ENCODE measurements around the gene MISP.

The MISP gene

DNA sequence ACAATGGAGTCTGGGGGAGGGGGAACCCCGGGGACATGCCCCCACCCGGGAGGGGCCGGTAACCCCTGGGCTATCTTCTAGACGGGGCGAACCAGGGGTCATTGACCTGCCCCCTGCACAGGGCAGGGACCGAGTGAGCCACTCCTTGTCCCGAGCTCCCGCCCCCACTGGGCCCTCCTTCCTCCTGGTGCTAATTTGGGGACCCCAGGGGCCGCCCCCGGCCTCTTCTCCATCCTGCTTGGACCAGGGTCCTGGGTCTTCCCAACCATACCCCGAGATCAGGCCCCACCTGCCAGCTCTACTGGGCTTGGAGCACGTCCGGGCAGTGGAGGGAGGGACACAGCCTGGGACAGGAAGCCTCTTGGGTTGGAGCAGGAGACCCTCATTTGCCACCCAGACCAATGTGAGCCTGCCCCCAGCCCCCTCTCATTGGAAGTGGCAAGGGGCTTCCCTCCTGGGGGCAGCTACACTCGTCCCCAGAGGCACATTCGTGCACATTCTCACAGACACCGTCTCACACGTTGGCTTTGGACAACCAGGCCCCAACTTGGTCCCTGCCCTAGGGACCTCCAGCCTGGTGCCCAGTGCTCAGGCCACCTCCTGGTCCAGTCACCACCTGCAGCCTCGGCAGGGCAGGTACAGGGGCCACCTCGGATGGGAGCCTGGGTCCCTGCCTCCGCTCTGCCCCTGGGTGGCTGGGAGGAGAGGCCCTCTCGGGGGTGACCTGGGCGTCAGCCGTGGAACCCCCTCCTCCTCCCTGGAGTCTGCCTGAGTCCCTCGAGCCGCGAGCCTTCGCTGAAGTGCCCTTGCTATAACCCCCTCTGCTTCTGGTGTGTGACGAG, 3.3 kb upstream of the MISP start:
- no peak for DNase-seq

DNA sequence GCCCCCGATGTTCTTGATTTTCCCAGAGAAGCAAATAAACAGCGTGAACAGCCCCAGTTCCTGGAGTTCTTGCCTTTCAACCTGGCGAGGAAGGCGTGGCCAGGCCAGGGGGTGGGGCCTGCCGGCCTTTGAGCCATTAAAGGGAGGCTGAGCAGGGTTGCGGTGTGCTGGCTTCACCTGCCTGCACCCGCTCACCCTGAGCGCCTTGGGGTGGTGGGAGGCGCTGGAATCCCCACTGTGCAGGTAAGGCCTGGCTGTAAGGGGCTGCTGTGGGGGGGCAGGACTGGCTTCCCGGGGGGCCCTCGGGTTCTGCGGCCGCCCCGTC, 2.7 kb upstream of the MISP start:
- DNase-seq, result no peak

DNA sequence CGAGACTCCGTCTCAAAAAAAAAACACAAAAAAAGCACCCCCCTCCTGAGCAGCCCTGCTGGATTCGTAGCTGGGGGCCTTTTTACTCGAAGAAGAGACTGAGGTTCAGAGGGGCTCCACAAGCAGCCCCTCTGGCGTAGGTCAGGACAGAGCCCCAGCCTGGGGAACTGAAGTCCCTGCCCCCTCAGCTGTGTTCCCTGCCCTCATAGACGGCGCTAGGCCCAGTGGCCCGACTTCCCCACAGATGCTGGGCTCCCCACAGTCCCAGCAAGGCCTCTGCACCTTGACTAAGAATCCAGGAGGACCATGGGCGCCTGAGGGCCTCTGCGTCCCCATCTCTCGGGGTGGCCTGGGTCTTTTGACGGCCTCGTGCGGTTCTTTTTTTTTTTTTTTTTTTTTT, 1.1 kb upstream of the MISP start:
- no peak for DNase-seq

DNA sequence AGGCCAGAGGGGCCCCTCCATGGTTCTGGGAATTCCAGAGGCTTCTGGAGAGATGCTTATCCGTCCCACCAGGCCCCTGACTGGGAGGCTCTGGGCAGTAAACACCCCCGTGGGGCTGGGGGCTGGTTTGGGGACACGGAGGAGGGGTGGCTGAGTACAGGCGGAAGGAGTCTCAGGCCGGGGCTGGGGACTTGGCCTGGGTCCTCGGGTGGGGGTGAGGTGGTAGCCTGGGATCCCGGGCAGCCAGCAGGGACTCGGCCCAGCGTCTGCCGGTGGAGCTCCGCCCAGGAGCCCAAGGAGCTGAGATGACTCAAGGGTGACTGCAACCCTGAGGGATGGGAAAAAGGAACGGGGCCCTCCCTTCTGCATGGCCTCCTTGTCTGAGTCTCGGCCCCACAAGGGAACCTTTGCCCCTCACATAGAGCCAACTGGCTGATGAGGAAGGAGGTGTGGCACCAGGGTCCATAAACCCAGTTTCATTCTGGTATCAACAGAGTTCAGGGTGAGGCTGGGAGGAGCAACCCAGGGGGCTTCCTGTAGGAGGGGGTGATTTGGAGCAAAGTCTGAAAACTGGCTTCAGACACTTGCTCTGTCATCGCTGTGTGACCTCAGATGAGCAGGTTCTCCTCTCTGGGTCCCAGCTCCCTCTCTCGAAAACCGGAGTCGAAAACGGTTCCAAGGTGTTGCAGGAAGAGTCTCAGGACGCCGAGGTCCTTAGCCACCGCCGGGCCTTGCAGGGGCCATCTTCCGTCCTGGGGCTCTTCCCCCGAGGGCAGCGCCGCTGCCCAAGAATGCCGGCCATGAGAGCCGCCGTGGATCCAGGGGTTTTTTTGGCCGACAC, 809 bp downstream of the MISP start:
- no peak for DNase-seq

DNA sequence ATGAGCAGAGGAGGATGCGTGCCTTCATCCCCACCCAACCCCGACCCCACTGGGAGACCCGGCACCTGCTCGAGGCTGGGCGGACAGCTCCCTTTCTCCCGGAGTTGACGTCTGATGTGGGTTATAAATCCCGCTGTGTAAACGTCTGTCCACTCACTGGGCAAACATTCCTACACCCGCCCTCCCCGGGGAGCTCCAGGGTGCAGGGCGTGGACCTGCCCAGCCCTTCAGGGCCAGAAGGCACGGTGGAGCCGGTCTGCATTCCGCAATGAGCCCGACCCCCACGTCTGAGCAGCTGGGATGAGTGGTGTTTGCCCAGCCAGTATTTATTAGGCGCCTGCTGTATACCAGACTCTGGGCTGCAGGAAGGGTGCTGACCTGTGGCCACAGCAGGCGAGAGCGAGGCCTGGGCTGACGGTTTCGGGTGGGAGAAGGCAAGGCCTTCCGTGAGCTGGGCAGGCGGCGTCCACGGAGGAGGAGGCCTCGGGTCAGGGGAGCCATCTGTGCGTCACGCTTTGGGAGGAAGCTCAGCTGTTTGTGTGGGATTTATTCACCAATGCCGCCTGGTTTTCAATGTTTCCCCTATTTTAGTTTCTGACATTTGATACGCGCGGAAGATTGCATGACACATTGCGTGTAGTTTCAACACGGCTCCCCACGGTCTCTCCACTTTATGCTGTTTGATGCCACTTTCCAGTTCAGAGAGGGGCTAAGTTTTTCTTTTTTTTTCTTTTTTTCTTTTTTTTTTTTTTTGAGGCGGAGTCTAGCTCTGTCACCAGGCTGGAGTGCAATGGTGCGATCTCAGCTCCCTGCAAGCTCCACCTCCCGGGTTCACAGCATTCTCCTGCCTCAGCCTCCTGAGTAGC, 2.0 kb downstream of the MISP start:
- no peak for DNase-seq

DNA sequence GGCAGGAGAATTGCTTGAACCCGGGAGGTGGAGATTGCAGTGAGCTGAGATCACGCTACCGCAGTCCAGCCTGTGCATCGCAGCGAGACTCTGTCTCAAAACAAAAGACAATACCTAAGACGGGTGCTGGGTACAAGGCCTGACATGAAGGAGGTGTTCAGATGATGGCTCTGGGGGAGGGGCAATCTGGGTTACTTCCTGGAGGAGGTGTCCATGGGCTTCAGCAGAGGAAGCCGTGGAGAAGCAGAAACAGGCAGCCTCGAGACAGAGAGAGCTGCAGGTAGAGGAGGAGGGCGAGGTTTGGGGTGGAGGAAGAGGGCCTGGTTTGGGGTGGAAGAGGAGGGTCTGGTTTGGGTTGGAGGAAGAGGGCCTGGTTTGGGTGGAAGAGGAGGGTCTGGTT, 3.6 kb downstream of the MISP start:
- no peak for DNase-seq

DNA sequence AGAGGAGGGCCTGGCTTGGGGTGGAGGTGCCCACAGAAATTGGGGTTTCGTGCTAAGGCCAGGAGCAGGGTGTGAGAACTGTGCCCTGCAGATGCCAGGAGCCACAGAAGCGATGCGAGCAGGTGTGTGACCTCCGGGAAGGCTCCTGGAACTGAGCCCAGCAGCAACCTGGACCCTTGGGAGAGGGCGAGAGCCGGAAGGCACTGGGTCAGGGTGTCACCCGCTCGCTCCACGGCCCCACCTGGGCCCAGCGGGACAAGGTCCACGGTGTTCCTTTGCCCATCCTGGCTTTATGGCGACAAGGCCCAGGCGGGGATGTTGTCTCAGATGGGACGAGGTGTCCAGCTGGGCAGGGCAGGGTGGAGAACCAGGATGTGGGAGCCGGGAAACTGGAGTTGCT, 4.2 kb downstream of the MISP start:
- no peak for DNase-seq

DNA sequence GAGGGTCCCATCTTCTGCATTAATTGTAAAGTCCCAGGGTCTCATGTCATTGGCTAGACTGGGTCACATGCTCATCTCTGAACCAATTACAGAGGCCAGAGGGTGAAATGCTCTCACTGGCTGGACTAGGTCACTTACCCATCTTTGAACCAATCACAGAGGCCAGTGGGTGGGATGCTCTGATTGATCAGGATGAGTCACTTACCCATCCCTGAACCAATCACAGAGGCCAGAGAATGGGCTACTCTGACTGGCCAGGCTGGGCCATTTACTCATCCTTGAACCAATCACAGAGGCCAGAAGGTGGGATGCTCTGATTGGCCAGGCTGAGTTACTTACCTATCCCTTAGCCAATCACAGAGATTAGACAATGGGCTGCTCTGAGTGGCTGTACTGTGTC, 5.3 kb downstream of the MISP start:
- no peak for DNase-seq

DNA sequence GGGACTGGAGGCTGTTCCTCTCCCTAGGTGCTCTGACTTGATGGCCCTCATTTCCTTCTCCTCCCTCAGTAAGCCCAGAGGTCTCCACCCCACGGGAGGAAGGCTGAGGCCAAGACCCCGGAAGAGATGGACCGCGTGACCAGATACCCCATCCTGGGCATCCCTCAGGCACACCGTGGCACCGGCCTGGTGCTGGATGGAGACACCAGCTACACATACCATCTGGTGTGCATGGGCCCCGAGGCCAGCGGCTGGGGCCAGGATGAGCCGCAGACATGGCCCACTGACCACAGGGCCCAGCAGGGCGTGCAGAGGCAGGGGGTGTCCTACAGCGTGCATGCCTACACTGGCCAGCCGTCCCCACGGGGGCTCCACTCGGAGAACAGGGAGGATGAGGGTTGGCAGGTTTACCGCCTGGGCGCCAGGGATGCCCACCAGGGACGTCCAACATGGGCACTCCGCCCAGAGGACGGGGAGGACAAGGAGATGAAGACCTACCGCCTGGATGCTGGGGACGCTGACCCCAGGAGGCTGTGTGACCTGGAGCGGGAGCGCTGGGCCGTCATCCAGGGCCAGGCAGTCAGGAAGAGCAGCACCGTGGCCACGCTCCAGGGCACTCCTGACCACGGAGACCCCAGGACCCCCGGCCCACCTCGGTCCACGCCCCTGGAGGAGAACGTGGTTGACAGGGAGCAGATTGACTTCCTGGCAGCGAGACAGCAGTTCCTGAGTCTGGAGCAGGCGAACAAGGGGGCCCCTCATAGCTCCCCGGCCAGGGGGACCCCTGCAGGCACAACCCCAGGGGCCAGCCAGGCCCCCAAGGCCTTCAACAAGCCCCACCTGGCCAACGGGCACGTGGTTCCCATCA, 6.1 kb downstream of the MISP start:
- DNase-seq, result no peak

DNA sequence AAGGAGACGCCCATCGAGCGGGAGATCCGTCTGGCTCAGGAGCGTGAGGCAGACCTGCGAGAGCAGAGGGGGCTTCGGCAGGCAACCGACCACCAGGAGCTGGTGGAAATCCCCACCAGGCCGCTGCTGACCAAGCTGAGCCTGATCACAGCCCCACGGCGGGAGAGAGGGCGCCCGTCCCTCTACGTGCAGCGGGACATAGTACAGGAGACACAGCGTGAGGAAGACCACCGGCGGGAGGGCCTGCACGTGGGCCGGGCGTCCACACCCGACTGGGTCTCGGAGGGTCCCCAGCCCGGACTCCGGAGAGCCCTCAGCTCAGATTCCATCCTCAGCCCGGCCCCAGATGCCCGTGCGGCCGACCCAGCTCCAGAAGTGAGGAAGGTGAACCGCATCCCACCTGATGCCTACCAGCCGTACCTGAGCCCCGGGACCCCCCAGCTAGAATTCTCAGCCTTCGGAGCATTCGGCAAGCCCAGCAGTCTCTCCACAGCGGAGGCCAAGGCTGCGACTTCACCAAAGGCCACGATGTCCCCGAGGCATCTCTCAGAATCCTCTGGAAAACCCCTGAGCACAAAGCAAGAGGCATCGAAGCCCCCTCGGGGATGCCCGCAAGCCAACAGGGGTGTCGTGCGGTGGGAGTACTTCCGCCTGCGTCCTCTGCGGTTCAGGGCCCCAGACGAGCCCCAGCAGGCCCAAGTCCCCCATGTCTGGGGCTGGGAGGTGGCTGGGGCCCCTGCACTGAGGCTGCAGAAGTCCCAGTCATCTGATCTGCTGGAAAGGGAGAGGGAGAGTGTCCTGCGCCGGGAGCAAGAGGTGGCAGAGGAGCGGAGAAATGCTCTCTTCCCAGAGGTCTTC, 7.1 kb downstream of the MISP start:
- DNase-seq, result no peak

DNA sequence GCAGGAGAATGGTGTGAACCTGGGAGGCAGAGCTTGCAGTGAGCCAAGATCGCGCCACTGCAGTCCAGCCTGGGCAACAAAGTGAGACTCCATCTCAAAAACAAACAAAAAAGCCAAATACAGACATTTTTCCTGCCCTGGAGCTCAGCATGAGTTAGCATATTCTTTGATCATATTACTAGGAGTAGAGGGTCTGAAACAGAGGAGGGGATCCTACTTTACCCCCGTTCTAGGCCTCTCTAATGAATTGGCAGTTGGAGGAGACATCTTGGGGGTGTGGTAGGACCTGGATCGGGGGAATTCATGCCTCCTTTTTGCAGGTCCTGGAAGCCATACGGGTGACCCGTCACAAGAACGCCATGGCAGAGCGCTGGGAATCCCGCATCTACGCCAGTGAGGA, 12.3 kb downstream of the MISP start:
- no peak for DNase-seq

DNA sequence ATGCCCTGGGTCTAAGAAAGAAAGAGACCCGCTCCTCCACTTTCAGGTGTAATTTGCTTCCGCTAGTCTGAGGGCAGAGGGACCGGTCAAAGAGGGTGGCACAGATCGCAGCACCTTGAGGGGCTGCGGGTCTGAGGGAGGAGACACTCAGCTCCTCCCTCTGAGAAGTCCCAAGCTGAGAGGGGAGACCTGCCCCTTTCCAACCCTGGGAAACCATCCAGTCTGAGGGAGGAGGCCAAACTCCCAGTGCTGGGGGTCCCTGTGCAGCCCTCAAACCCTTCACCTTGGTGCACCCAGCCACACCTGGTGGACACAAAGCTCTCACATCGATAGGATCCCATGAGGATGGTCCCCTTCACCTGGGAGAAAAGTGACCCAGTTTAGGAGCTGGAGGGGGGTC, 13.0 kb downstream of the MISP start:
- no peak for DNase-seq

DNA sequence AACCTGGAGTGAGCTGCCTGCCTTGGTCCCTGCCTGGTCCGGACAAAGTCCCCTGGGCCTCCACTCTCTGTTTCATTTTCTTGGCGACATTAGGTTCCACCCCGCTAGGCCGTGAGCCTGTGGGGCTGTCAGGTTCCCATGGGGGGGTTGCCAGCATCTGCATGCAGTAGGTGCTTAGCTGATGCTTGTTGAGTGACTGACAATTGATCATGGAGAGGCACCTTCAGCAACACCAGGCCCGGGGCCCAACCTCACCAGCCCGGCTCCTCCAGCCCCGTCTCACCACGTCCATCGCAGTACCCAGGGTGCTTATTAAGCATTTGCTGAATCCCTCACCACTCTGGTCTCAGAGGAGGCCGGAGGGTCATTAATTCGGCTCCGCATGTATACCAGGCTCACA, 13.4 kb downstream of the MISP start:
- no peak for DNase-seq

DNA sequence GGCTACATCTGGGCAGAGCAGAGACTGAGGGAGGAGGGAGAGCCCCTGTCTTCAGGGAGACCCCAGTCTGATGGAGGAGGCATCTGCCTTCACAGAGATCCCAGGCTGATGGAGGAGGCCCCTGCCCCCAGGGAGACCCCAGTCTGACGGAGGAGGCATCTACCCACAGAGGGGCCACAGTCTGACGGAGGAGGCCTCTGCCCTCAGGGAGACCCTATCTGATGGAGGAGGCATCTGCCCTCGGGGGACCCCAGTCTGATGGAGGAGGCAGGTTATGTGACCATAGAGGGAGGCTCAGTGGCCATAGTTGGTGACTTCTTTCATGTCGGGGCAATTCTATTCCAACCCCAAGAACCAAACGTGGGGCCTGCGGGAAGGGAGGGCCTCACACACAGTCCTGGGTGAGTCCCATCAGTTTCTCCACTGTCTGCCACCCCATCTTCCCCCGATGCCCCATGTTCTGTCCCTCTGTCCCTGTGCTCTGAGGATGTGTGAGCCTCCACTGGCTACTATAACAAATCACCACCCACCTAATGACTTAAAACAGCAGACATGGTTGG, 14.3 kb downstream of the MISP start:
- peak; percentile 17 for DNase-seq

DNA sequence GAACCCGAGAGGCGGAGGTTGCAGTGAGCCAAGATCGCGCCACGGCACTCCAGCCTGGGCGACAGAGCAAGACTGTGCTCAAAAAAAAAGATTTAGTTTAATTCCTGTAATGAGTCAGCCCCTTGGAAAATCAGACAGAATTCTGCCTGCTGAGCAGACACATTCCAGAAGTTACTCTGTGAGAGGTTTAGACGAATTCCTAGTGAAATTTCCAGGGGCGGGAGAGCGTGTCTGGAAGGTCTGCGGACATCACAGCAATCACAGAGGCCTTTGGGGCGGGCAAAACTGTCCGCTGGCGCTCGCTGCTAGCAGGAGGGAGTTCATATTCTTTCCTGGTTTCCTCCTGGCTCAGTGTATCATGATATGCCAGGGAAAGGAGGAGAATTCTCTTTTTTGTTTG, 17.5 kb downstream of the MISP start:
- DNase-seq, result peak; percentile 67

DNA sequence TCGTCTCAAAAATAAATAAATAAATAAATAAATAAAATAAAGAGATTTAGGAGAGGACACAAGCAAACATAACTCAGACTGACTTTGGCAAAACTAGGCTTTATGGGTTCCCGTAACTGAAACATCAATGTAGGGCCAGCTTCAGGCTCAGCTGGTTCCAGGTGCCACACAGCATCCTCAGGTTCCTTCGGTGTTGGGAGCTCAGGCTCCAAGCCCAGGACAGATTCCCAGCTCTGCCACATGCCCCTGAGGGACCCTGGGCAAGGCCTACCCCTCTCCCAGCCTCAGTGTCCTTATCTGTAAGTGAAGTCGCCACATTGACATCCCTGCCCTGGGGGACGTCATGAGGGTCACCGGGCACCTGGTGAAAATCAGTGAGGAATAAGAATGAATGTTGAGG, 18.7 kb downstream of the MISP start:
- peak; percentile 22 for DNase-seq

DNA sequence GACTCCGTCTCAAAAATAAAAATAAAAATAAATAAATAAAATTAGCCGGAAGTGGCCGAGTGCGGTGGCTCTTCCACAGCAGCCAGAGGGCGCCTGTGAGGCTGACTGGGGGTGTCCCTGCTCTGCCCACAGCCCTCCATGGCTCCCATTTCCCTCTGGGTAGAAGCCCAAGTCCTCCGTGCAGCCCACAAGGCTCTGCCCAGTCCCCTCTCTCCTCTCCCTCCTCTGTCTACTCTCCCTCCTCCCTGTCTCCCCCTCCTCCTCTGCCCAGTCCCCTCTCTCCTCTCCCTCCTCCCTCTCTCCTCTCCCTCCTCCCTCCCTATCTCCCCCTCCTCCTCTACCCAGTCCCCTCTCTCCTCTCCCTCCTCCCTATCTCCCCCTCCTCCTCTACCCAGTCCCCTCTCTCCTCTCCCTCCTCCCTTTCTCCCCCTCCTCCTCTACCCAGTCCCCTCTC, 20.4 kb downstream of the MISP start:
- peak; percentile 42 for DNase-seq

DNA sequence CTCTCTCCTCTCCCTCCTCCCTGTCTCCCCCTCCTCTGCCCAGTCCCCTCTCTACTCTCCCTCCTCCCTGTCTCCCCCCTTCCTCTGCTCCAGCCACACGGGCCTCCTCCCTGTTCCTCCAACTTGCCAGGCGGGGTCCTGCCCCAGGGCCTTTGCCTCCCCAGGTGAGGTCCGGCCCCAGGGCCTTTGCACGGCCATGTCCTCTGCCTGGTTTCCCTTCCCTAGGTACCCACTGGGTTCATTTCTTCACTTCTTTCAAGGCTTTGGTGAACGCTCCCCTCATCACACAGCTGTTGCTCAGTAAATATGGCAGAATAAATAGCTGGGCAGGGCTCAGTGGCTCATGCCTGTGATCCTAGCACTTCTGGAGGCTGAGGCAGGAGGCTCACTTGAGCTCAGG, 21.2 kb downstream of the MISP start:
- peak; percentile 22 for DNase-seq

DNA sequence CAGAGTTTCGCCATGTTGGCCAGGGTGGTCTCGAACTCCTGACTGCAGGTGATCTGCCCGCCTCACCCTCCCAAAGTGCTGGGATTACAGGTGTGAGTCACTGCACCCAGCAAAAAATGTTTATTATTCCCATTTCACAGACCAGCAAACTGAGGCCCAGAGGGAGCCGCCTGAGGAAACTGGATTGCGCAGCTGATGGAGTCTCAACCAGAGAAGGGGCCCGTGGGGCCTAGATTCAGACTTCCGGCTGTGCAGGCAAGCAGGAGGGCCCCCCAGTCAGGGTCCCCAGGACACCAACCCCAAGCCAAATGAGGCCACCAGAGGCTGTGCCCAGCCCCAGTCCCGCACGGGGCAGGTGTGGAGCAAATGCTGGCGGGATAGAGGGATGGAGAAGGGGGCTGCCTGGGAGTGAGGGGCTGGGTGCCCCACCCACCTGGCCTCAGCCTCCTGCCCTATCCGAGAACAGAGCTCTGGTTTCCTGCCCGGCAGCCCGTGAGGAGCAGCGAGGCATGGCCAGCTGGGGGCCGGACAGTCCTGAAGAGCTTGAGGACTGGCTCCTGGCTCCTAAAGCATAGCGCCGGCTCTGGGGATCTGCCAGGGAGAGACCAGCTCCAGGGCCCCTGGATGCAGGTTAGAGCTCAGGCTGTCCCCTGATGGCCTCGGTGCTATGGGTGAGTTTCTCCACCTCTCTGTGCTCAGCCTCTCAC, 22.0 kb downstream of the MISP start:
- DNase-seq, result peak; percentile 27

DNA sequence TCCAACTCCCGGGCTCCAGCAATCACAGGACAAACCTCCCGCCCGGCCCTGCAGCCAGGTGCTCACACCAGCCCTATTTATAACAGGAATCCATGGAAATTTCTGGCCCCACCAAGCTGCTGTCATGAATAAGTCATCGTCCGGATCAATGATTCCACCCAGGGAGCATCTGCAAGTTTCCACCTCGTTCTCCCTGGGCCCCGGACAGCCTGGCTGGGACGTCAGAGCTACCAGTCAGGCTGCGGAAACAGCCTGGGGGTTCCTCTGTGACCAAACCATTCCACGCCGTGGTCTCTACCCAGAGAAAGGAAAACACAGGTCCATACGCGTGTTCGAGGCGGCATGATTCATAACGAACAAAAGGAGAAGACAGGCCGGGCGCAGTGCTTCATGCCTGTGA, 25.6 kb downstream of the MISP start:
- DNase-seq, result peak; percentile 33
